GM21723 (cell line): ENCODE data around the gene ZNF205.
A peak's percentile ranks its signal among the peaks of the same experiment; 100 is the strongest.

ENCODE experiments used
- ATAC-seq: cut with Tn5 transposase; IDR thresholded peaks from one replicate; pipeline ENCODE4 v1.9.1; 2021; ENCODE audit warnings: mild to moderate bottlenecking, moderate library complexity; ENCODE audit not compliant: unreplicated experiment

Gene ZNF205

DNA sequence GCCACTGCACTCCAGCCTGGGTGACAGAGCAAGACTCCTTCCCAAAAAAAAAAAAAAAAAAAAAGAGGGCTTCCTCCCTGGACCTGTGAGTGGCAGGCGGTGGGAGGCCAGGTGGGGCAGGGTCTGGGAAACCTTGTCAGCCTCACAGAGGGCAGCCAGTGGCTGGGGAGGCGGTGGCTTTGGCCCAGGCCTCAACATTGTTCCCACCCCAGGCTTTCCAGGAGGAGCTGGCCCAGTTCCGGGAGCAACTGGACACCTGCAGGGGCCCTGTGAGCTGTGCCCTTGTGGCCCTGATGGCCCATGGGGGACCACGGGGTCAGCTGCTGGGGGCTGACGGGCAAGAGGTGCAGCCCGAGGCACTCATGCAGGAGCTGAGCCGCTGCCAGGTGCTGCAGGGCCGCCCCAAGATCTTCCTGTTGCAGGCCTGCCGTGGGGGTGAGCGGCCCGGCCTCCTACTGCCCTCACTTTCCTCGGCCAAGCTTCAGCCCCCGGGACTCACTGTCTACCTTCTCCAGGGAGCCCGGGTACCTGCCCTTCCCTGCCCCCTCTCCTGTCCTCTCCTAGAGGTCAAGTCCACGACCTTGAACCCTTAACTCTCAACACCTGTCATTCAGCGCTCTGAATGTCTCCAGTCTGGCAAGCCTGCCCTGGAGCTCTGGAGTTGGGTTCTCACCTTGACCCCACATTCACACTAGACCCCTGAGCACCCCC is 34.8 kb downstream of the ZNF205 start:
- no peak for ATAC-seq

DNA sequence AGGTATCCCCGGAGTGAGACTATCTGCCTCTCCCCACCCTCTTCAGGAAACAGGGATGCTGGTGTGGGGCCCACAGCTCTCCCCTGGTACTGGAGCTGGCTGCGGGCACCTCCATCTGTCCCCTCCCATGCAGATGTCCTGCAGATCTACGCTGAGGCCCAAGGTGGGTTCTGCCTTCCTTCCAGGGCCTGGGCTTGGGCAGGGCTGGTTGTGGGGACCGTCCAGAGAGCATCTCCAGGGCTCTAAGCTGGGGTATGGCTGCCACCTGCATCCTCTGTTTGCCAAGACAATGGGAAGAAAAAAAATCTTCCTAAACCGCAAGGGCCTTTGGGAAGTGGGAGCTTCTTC is 35.3 kb downstream of the ZNF205 start:
- no peak for ATAC-seq

DNA sequence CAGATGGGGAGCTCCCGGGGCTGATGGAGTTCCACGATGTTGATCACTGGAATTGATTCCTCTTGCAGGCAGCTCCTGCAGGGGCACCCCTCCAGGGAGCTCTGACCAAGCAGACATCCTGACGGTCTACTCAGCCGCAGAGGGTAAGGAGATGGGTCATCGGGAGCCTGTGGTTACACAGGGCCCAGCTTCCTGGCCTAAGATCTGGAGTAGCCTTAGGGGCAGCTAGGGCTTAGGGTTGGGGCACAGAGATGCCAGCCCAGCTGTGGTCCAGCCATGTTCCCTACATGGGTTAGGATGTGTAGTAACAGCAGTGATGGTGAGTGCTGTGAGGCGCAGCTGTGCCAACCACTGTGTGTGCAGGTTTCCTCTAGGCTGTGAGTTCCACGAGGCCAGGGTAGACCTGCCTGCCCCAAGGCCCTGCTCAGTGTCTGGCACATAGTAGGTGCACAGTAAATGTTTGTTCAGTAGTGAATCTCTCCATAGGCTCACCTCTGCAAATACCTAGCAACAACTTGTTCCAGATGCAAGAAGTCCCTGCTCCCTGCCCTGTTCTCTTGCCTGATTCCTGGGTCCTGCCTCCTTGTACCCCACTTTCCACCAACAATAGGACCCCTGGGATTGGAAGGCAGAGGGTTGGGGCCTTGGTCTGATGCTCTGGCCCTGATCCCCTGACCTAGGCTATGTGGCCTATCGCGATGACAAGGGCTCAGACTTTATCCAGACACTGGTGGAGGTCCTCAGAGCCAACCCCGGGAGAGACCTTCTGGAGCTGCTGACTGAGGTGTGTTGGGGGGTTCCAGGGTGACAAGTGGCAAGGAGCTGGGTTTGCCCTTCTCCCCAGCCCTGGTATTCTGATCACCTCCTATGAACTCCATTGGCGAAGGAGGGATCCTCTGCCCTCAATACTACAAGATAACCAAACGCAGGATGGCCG is 36.1 kb downstream of the ZNF205 start:
- ATAC-seq = no peak

DNA sequence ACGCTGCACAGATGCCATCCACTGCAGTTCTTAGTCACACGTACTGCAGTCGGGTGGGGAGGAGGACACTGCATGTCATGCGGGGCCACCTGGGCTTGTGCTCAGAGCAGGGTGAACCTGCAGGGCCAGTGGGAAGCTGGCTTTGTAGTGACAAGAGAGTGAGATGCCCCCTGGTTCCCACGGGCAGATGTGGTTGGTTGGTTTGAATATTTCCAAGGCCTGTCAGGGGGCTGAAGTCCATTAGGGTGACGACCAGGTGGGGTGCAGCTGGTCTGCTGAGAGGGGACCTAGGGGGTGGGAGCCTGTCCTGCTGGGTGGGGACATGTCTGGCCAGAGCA is 36.8 kb downstream of the ZNF205 start:
- no peak for ATAC-seq

DNA sequence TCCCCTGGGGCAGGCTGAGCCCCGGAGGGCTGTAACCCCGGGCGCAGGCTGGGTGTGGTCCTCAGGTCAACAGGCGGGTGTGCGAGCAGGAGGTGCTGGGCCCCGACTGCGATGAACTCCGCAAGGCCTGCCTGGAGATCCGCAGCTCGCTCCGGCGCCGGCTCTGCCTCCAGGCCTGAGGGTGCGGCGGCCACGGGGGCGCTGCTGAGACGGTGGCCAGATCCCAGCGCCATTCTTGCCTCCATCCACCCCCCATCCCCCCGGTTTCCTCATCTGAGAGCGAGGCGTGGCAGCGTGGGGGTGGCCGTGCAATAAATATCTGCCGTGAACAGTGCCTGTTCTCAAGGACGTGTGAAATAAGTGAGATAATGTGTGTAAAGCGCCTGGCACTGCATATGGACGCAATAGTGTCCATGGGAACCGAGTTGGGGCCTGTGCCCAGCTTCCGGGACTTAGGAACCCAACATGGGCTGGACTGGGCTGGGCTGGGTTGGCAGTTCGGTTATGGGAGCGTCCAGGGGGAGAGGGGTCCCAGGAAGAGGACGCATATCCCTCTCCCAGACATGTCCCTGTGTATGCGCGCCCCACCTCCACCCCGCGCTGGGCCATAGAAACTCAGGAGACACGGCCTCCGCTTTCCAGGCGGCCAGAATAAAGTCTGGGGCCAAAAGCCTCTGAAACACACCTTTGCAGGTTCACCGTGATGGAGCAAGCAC is 37.4 kb downstream of the ZNF205 start:
- peak; percentile 25 for ATAC-seq

DNA sequence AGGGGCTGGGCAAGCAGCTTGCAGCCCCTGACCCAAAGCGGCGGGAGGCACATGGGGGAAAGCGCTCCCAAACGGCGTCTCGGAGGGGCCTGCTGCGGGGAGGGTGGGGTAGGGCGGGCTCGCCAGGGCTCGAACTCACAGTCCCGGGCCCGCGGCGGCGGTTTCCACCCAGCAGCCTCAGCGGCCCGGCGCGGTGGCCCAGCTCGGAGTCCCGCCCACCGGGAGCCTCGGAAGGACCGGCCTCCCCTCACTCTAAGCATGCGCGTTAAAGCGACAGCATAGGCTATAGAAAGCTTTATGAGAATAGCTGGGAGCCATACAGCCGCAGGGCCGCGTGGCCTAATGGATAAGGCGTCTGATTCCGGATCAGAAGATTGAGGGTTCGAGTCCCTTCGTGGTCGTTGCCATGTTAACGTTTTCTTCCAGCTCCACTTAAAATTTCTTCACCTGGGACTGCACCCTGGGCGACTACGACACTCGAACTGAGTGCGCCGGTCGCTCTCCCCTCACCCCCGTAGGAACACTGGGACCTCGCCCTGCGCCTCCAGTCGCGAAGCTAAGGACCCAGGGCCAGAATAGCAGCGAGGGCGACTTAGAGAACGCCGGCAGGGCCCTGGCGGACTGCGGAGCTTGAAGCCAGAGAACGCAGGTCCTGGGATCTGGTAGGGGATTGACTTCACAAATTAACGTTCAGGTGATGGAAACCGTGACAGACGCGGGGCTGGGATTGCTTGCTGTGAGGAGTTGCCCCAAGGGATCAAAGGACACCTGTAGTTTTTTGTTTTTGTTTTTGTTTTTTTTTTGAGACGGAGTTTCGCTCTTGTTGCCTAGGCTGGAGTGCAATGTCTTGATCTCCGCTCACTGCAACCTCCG is 38.2 kb downstream of the ZNF205 start:
- ATAC-seq = peak; percentile 66

DNA sequence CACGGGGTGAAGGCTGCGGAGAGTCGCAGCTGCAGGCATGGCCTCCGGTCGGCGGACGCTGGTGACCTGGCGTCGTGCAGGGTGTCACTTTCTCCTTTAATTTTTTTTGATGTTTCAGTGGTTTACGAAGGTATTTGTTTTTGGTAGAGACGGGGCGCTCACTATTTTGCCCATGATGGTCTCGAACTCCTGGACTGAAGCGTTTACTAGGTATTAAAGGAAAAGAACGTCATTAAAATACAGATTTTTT is 39.6 kb downstream of the ZNF205 start:
- no peak for ATAC-seq

DNA sequence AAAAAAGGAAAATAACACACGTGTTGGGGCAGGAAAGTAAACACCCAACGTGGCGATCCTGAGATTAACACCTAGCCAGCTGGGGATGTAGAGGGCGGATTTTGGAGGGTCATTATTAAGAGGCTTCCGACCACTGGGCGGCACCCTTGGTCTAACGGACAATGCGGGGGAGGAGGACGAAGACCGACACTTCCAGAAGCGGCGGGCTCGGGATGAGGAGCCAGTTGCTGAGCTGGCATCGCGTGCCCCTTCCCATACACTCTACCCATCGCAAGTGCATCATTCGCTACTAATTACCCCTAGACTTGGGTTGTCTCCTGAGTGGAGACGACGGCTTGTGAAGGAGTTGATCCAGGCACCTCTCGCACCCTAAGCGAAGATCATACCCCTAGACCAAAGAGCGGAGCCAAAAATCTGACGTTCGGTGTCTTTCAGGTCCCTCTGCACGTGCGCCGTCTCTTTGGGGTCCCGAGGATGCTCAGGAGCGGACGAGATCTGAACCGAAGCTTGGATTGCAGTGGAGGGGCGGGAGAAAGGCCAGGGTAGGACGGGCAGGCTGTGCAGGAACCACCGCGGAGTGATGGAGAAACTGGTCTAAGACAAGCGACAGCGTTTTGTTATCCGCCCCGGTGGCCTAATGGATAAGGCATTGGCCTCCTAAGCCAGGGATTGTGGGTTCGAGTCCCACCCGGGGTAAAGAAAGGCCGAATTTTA is 40.0 kb downstream of the ZNF205 start:
- ATAC-seq = peak; percentile 31

DNA sequence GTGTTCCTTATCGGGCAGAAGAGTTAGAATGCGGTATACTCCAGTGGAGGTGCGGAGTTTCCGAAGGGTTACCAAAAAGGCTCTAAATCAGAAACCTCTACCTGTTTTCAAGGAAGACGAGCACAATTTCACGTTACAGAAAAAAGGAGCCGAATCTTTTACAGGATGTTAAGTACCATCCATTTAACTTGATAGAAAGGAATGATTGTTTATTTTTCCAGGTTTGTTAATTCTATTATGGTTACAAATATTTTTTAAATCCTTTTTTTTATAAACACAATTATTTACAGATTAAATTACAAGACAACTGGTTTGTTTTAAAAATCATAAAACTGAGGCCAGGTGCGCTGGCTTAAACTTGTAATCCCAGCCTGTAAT is 40.6 kb downstream of the ZNF205 start:
- ATAC-seq = no peak

DNA sequence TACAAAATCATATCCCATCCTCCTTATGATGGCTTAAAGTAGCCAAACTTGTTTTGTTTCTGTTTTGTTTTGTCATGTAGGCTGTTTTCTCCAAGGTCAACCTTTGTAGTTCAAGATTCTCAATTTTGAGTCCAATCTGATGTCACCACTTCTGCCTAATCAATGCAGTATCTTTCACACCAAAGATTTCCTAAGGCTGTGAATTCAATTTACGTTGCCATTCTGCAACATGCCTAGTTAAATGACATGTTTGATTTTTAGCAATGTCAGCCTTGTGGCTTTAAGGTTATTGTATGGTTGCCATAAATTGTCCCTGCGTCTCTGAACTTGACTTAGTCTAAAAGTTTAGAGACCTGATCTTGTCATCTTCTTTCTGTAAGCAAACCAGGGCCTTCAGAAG is 42.8 kb downstream of the ZNF205 start:
- ATAC-seq = no peak

DNA sequence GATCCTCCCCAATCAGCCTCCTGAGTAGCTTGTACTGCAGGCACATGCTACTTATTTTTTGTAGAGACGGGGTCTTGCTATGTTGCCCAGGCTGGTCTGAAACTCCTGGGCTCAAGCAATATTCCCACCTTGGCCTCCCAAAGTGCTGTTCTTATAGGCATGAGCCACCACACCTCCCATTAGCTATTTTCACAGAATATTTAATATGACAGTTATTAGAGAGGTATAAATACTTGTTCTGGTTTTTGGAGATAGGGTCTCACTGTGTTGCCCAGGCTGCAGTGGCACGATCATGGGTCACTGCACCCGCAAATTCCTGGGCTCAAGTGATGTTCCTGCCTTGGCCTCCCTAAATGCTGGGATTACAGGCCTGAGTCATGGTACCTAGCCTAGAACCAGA is 43.6 kb downstream of the ZNF205 start:
- ATAC-seq = no peak

DNA sequence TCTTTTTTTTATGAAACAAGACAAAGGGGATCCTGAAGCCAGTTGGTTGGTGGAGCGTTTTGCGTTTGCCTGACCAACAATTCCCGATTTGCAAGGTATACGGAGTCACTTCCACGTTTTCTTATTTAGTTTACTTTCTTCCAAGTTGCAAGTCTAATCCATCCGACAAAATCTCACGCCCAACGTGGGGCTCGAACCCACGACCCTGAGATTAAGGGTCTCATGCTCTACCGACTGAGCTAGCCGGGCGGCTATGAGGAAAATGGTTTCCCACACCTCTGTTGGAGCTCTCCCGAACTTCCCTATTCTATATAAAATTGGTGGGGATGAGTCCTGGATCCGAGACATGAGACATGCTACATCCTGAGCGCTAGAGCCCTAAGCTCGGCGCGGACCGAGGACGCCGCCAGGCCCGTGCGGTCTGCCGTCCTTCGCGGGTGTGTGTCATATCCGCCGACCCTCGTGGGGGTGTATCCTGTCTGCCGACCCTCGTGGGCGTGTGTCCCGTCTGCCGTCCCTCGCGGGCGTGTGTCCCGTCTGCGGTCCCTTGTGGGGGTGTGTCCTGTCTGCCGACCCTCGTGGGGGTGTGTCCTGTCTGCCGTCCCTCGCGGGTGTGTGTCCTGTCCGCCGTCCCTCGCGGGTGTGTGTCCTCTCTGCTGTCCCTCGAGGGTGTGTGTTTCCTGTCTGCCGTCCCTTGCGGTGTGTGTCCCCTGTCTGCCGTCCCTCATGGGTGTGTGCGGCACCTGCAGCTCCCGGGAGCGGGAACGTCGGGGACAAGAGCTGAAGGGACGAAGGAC is 45.0 kb downstream of the ZNF205 start:
- ATAC-seq = no peak

DNA sequence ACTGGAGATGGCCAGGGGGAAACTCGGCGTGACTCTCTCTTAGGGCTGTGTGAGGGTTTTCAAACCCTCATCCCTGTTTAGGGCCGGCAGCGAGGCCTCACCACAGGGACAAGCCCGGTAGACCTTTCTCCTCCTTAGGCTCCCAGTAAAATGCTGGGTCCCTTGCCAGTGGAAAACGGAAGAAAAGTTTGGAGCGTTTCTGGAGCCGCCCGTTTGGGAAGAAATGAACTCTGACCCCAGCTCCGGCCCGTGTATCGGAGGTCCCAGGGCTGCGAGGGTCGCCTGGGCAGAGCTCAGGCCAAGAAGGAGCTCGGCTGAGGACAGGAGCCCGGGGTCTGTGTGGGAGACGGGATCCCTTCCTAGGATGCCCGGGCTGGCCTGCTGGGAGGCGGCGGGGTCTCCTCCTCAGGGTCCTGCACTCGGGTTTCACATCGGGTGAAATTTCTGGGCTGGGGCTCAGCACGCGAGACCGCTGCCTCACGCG is 45.7 kb downstream of the ZNF205 start:
- ATAC-seq = peak; percentile 14

DNA sequence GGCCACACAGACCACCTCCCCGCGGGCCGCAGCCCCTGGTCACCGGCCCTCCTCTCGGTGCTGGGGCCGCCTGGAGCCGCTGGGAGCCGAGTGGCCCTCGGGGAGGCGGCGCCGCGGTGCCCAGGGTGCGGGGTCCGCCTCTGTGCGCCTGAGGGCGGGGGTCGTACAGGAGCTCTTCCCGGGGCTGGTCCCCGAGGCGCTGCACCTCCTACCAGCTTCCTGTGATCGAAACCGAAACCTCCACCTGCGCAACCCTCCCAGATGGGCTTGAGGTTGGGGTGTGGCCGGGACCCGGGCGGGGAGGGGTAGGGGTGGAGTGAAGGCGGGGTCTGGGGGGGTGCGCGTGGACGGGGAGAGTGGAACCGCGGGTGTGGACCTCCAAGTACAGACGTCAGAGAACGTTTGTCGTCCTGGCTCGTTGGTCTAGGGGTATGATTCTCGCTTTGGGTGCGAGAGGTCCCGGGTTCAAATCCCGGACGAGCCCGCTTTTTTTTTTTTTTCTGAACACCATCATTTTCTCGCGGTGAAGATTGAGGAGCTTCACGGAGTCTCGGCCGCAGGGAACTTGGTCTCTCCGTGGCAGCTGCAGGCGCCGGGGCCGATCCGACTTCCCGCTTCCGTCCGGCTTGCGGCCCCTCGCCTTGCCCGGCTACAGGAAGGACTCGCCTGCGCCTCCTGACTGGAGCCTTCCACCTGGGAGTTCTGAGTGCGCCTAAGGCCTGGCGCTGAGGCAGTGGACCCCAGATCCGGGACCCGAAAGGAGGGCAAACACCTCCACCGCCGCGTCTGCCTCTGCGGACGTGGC is 46.3 kb downstream of the ZNF205 start:
- peak; percentile 50 for ATAC-seq

DNA sequence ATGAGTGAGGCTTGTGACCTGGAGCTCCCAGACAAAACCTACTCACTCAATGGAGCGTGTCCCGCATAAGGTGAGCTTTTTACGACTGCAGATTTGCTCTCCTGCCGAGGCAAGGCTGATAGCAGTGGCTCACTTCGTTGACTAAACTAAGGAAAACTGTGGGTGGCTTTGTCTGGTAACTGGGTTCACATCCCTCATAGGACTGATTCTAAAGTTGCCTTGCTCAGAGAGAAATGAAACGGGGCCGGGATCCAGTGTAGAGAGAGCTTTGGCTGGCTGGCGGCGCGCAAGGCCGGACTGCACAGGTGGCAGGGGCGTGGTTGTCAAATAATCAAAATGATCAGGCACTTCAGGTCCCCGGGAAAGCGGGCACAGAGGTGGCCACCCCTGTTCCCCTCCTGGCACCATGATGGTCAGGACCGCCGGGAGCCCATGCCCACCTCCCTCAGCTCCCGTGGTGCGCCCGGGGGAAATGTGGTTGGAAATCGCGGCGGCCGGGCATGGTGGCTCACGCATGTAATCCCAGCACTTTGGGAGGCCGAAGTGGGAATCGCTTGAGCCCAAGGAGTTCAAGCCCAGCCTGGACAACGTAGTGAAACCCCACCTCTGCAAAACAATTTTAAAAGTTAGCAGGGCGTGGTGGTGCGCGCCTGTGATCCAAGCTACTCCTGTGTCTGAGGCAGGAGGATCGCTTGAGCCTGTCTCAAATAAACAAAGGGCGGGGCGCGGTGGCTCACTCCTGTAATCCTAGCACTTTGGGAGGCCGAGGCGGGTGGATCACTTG is 49.0 kb downstream of the ZNF205 start:
- ATAC-seq = no peak

DNA sequence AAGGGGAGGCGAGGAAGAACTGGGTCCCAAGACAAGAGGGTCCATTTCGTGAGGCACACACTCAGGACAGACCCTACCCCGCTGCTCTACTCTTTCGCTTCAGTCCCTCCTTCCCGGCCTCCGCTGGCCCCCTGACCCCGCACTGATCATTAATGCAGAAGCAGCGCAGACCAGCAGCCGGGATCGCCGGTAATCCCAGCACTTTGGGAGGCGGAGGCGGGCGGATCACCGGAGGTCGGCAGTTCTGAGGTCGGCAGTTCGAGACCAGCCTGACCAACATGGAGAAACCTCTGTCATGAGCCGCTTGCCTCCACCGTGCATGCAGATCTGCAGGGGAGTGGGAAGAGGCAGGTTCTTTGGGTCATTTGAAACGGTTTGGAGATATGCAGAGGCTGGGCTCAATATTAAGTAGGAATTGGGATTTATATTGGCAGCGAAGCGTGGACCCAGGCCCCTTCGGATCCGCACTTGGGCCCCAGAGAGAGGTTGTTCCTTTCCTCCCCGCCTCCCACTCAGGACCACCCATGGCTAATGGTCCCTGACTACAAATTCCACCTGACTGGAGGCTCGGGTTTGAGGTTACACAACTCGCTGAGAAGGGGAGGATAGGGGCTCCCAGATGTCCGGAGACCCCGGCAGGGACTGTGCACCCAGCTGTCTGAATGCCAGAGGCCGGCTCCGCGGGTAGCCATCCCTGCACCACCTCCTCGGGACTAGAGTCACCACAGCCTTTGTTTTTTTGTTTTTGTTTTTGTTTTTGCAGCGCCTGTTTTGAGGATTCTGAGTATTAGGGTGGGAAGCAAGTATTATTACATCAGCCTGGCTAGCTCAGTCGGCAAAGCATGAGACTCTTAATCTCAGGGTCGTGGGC is 52.0 kb downstream of the ZNF205 start:
- ATAC-seq = no peak
